Effector CD4-positive, alpha-beta T cell (primary cell): Measurements from ENCODE around the gene TTC3.

Source experiments
- DNase-seq: peaks from one replicate; pipeline ENCODE4 v3.0.0-alpha.2; 2020

The TTC3 gene

GRCh38 chr21:37155186-37155585 is 82.1 kb downstream of the TTC3 start:
- no peak for DNase-seq

DNA sequence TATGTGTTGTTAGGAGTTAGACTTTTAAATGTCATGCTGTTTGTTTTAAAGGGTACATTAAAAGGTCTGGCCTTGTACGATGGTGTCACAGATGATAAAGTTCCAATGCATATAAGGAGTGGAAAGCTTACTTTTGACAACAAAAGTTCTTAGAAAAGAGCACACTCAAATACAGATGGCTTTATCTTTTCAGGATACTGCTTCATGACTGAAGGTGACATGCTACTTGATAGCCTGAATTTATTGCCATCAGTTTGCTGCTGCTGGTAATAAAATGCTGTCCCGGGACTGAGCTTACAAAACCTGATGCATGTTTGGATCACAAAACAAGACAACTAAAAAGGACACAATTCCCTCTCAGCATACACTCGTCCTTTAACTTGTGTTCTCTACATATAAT is 84.9 kb downstream of the TTC3 start:
- DNase-seq = no peak

- DNase-seq = no peak
Observed at GRCh38 chr21:37159053-37159776, 86.2 kb downstream of the TTC3 start.

- DNase-seq = no peak
Observed at GRCh38 chr21:37159949-37160348, 86.9 kb downstream of the TTC3 start.

- DNase-seq = no peak
Observed at GRCh38 chr21:37164742-37165141, 91.7 kb downstream of the TTC3 start.

GRCh38 chr21:37165586-37165985 is 92.5 kb downstream of the TTC3 start:
- no peak for DNase-seq

DNA sequence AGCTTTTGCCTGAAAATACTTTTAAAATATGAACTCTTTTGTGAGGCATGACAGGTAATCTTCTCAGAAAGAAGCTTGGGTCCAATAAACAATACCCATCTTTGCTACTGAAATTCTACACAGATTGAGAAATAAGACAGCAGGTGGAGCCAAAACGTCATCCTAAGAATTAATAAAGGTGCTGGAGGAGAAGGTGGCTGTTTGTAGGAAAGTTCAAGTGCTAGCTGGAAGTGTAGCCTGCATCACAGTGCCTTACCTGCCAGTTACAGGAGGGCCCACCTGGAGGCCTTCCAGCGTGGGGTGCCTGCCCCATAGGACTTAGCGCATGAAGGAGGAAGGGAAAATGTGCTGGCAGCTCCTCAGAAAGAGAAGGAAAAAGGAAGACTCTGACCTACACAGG is 93.7 kb downstream of the TTC3 start:
- DNase-seq = no peak

- DNase-seq = no peak
Observed at GRCh38 chr21:37168666-37169065, 95.6 kb downstream of the TTC3 start.

GRCh38 chr21:37172646-37173045 is 99.6 kb downstream of the TTC3 start:
- no peak for DNase-seq

DNA sequence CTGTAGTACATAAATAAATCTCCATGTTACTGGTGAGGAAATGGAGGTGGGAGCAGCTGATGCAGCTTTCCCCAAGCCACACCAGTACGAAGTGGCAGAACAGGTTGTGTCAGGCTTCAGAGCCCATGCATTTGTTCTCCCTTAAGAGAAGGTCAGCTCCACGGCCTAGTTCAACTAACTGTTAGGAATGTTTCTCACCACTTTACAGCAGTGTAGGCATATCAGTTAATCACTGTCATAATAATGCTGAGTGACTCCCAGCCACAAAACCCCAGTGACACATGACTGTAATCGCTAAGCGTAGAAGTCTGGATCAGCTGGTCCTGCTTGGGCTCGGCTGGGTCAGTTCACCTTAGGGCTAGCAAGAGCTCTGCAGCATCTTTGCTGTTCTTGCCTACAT is 103.7 kb downstream of the TTC3 start:
- no peak for DNase-seq

DNA sequence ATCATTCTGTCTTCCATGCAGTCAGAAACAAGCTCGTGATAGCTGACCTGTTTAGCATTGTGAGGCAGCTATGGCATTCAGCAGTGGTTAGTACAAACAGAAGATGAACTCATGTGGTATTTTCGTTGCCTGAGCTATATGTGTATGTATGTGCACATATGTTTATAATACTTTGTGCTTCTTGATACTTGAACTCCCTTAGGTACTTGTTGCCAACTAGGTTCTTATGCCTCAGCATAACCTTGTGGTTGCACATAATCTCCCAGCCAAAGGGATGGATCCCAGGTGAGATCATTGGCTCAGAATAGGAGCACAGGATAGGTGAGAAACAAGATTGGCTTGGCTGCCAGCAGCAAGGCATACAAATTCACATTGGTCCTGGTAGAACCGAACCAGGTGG is 108.0 kb downstream of the TTC3 start:
- no peak for DNase-seq

DNA sequence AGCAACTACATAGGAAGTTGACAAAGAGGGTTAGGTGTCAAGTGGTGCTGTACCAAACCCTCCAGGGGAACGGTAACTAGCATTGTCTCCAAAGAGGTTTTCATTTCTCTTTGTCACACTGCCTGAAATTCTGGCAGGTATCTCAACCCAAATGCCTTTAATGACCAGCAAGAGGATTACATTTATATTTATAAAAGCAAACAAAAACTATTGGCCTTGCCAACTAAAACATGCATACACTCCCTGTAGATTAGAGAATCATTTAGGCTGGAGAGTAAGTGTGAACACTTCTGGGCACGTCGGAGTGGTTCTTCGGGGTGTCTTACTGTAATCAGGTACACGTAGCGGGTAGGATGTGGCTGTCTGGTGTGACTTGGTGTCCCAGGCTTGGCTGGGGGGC is 109.2 kb downstream of the TTC3 start:
- DNase-seq = no peak

DNA sequence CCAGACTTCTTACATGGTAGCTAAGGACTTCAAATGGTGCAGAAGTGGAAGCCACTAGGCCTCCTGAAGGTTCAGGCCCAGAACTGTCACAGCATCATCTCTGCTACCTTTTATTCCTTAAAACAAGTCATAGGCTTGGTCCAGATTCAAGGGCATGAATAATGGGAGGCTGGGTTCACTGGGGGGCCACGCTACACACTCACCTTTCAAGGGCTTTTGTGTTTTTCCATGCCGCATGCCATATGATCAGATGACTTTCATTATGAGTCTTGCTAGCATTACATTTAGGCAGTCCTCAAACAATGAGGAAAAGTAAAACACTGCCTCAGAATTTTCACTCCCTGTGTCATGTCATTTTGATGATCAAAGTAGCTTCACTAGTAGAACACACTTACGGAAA is 110.7 kb downstream of the TTC3 start:
- no peak for DNase-seq

- DNase-seq = no peak
Observed at GRCh38 chr21:37184784-37185593, 111.9 kb downstream of the TTC3 start.

DNA sequence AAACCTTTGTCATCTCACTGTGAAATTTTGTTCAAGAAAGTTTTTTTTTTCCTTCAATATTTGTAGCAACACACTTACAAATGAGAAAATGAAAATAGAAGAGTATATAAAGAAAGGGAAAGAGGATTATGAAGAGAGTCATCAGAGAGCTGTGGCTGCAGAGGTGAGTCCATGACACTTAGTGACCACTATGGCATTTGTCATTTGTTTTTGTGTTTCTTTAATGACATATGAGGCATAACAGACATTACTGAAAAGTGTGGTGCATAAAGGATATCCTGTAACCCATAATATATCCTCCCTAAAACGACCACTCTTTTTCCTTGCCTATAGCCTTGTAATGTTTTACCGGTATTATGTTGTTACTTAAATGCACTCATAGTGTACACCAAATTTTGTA is 113.9 kb downstream of the TTC3 start:
- no peak for DNase-seq

- no peak for DNase-seq
Observed at GRCh38 chr21:37188825-37189224, 115.8 kb downstream of the TTC3 start.

GRCh38 chr21:37192019-37192418 is 119.0 kb downstream of the TTC3 start:
- DNase-seq = no peak

DNA sequence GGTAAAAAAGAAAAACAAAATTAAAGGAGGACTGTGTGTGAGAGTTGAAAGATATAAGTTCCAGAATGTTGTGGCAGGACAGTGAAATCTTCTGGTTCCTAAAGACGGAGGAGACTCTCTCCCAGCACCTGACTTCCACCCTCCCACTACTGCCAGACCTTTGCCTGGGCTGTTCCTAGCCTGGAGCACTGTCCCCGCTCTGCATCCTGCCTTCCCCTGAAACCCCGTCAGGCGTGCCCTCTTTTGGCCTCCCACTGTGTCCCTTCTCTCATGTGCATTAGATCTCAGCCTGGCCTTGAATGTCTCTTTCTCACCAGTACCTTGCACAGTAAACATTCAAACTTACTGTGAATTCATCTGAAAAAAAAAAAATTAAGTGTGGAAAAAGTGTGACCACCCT is 120.0 kb downstream of the TTC3 start:
- no peak for DNase-seq

GRCh38 chr21:37193676-37194075 is 120.6 kb downstream of the TTC3 start:
- no peak for DNase-seq

DNA sequence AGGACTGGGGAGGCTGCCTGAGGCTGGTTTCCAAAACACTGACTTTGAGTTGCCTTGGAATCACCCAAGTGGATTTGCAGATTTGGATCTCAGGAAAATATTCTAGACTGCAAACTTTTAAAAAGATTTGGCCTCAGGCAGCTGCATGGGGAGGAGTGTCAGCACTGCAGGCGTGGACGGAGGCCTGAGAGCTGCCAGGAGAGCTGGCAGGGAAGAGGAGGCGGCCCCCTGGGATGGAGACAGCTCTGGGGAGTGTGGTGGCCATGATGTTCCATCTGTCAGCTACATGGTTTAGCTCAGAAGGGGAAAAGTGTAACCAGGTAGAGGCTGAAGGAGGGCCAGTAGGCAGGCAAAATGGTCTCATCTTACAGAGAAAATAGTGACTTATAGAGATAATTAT is 122.0 kb downstream of the TTC3 start:
- no peak for DNase-seq

- no peak for DNase-seq
Observed at GRCh38 chr21:37195610-37196009, 122.6 kb downstream of the TTC3 start.

DNA sequence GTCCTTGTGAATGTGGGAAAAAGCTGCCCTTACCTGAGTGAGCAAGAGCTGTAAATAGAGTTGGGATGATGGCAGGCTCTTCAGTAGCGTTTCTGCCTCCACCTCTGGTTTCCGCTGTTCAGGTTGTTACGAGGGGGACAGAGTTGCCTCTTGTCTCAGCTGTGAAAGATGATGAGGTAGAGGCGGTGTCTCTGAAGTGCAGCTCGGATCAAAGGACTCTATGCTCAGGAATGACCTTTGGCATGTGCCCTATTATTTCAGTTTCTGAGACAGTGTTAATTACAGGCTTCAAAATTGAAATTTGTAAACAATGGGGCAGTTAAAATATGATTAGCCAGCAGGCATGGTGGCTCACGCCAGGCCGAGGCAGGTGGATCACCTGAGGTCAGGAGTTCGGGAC is 123.8 kb downstream of the TTC3 start:
- no peak for DNase-seq

DNA sequence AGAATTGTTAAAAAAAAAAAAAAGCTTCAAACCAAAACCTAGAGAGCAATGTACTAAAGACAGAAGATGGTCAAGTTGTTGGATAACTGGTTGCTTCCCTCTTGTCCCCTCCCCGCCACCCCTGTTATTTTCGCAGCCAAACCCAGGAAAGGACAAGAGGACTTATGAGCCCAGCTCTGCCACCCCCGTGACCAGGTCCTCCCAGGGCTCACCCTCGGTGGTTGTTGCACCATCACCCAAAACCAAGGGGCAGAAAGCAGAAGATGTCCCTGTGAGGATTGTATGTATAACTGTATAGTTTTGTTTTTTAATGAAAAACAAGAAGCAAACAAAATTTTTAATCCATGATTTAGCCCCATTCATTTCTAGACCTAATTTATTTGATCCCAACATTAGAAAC is 124.7 kb downstream of the TTC3 start:
- DNase-seq = no peak
